ENCODE measurements around the gene SLC26A11. TPM values are rescaled to one million over a fixed set of nuclear protein-coding genes. Genes with fewer than 3 reads are reported as not detected.
A peak's percentile ranks its signal among the peaks of the same experiment; 100 is the strongest.

SLC26A11 gene
- total and polyA plus RNA-seq, 7 donors, result 2.2 to 5.1 (median 3.2) TPM

DNA sequence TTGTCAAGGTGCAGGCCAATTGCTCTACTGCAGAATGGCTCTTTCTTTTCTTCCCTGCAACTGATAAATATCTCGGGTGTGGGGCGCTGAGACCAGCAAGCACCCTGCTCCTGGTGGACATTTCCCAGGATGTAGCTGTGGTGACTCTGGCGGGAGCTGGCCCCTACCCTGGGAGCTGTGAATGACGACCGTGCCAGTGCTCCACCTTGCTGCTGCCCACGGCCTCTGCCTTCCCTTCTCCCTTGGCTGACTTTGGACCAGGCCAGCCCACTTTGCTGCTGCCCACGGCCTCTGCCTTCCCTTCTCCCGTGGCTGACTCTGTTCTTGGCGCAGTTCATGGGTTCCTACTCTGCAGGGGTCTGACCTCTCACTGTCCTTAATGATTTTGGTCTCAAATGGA is 34.3 kb upstream of the SLC26A11 start:
- WGBS, 3 donors, result 78 to 85% (median 80%) methylated on average over 8 to 9 of the region's 9 CpGs
- no peak for TF ChIP-seq CTCF (IDR thresholded peaks at IDR 0.05)
- no peaks in the 10 kb centered on the region for H3K9me3 ChIP-seq
- intact Hi-C loops (cut with DNase I), result no loop called here
- no peak overlapping the region for H3K27ac ChIP-seq
- H3K4me1 ChIP-seq, result peaks cover 3% of the 10 kb centered on the region
- H3K27me3 ChIP-seq (ENCODE audit: insufficient read depth in 3 of 3, low read length in 2 of 3), result peaks cover 0 to 20% (median 1%) of the 10 kb centered on the region in 3 donors
- no peaks in the 10 kb centered on the region for H3K36me3 ChIP-seq (ENCODE audit: insufficient read depth in 1 of 2, low read depth in 1 of 2)
- no peak overlapping the region for H3K4me3 ChIP-seq
- no peak for DNase-seq
- ATAC-seq, result no peak

DNA sequence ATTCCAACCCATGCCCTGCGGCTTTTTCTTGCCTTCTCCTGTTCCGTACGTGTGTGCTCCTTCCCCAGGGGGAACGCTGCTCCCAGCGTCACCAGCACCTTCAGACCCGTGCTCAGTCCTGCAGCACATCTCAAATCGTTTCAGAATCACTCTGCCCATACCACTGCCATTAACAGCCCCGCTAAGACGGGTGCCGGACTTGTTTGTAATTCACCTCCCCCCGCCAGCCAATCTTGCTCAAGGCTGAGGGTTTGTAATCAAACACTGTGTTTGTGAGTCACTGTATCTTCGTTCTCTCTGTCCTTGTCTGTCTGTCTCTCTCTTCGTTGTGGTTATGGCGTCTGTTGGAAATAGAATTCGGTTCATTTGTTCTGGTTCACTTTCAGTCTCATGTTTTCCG is 33.1 kb upstream of the SLC26A11 start:
- no peaks in the 10 kb centered on the region for H3K9me3 ChIP-seq
- TF ChIP-seq CTCF (IDR thresholded peaks at IDR 0.05), result no peak
- H3K36me3 ChIP-seq (ENCODE audit: insufficient read depth in 1 of 2, low read depth in 1 of 2), result no peaks in the 10 kb centered on the region
- WGBS, 3 donors, result 63 to 68% (median 64%) methylated on average over 16 of the region's 16 CpGs
- peaks cover 3% of the 10 kb centered on the region for H3K4me1 ChIP-seq
- H3K27me3 ChIP-seq (ENCODE audit: insufficient read depth in 3 of 3, low read length in 2 of 3), result peaks cover 0 to 24% (median 3%) of the 10 kb centered on the region in 3 donors
- peak overlapping the region; percentile 53 for H3K27ac ChIP-seq
- DNase-seq, result peak in 1 of 2 donors; percentile 44
- intact Hi-C loops (cut with DNase I), result no loop called here
- ATAC-seq, result peak; percentile 66 to 83 (median 78)
- H3K4me3 ChIP-seq, result peak overlapping the region; percentile 53

DNA sequence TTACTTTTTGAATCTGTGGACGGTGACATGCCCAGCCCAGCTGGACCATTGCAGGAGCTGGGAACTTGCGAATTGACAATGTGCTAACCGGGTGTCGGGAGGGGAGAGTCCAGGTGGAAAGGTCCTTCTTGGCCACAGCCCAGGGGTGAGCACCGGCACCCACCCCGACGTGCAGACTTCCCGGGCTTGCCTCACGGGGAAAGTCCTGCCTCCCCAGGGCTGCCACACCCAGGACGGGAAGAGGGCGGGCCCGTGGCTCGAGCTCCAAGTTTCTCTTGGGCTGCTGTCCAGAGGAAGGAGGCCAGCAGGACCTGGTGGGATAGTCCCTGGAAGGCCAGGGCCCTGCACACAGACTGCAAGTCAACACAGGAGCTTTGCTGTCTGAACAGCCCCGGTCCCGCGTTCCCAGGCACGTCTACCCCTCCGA is 32.7 kb upstream of the SLC26A11 start:
- DNase-seq (peak; percentile 70 to 81), ATAC-seq (peak; percentile 53 to 89 (median 78))
- H3K4me1 ChIP-seq, result peaks cover 3% of the 10 kb centered on the region
- H3K4me3 ChIP-seq, result peak overlapping the region; percentile 53
- H3K27me3 ChIP-seq (ENCODE audit: insufficient read depth in 3 of 3, low read length in 2 of 3), result peaks cover 0 to 24% (median 3%) of the 10 kb centered on the region in 3 donors
- TF ChIP-seq CTCF (IDR thresholded peaks at IDR 0.05), result no peak
- no peaks in the 10 kb centered on the region for H3K9me3 ChIP-seq
- WGBS, 3 donors, result 21 to 34% (median 27%) methylated on average over 17 to 18 of the region's 18 CpGs
- H3K36me3 ChIP-seq (ENCODE audit: insufficient read depth in 1 of 2, low read depth in 1 of 2), result no peaks in the 10 kb centered on the region
- peak overlapping the region; percentile 53 for H3K27ac ChIP-seq
- intact Hi-C loops (cut with DNase I), result no loop called here

DNA sequence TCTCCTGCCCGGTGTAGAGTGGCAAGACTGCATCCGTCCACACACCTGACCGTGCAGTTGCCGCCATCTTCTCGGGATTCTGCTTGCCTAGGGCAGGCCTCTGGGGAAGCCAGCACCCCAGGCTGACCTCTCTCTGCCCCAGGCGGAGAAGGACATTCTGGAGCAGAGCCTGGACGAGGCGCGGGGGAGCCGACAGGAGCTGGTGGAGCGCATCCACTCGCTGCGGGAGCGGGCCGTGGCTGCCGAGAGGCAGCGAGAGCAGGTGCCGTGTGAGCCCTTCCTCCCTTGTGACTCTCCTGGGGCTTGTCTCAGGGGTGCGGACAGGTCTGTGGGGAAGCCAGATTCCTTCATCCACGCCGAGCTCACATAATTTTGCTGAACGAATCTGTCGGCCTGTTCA is 30.6 kb upstream of the SLC26A11 start:
- Histone ChIP-seq H3K4me1 (peaks cover 3% of the 10 kb centered on the region), H3K27me3 (ENCODE audit: insufficient read depth in 3 of 3, low read length in 2 of 3) (peaks cover 0 to 29% (median 2%) of the 10 kb centered on the region in 3 donors), H3K27ac (no peak overlapping the region), H3K36me3 (ENCODE audit: insufficient read depth in 1 of 2, low read depth in 1 of 2) (no peaks in the 10 kb centered on the region), H3K9me3 (no peaks in the 10 kb centered on the region), H3K4me3 (no peak overlapping the region)
- DNase-seq, result no peak
- ATAC-seq, result no peak
- intact Hi-C loops (cut with DNase I), result loop anchor here in 1 of 2 donors (10.0 kb wide), 1 partner anchor 175 kb away; no protein-coding TSS in a partner anchor
- TF ChIP-seq CTCF (IDR thresholded peaks at IDR 0.05), result no peak
- WGBS, 3 donors, result 85 to 90% (median 90%) methylated on average over 23 of the region's 23 CpGs

DNA sequence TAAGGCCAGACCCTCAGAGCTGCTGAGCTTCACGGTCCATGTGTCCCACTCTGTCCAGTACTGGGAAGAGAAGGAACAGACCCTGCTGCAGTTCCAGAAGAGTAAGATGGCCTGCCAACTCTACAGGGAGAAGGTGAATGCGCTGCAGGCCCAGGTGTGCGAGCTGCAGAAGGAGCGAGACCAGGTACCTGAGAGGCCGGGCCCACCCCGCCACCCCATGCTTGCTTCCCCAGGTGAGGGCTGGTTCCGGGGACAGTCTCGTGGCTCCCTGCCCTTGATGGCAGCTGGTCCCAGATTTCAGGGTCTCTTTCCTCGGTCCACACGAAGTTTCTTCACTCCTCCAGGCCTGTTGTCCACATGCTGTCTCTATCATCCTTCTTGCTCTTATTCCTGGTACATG is 29.5 kb upstream of the SLC26A11 start:
- ATAC-seq, result no peak
- no peak for DNase-seq

More for the DNA sequence above, 29.5 kb upstream of the SLC26A11 start:
- Histone ChIP-seq H3K27ac (no peak overlapping the region), H3K27me3 (ENCODE audit: insufficient read depth in 3 of 3, low read length in 2 of 3) (peaks cover 0 to 29% (median 2%) of the 10 kb centered on the region in 3 donors), H3K4me1 (peaks cover 3% of the 10 kb centered on the region), H3K4me3 (no peak overlapping the region), H3K9me3 (no peaks in the 10 kb centered on the region), H3K36me3 (ENCODE audit: insufficient read depth in 1 of 2, low read depth in 1 of 2) (no peaks in the 10 kb centered on the region)
- intact Hi-C loops (cut with DNase I), result loop anchor here in 1 of 2 donors (10.0 kb wide), 1 partner anchor 174 kb away; no protein-coding TSS in a partner anchor
- no peak for TF ChIP-seq CTCF (IDR thresholded peaks at IDR 0.05)
- 90 to 93% (median 93%) methylated on average over 10 of the region's 10 CpGs for WGBS, 3 donors
